NB4 (cell line): Measurements from ENCODE around the gene CD70.

Source experiments
- CTCF ChIP-seq: IDR thresholded peaks from one replicate; pipeline ENCODE4 v1.5.1; 2012; ENCODE audit warnings: low read depth, low read length
- POLR2A ChIP-seq: IDR thresholded peaks from 2 replicates; pipeline ENCODE4 v1.6.1; 2011; ENCODE audit warnings: mild to moderate bottlenecking; ENCODE audit not compliant: insufficient read length; ENCODE audit errors: extremely low read depth
- TF ChIP-seq, protein P1 (sequence below): IDR thresholded peaks from 2 replicates; pipeline ENCODE4 v1.6.1; 2011; ENCODE audit warnings: low read depth, low read length

DNA sequence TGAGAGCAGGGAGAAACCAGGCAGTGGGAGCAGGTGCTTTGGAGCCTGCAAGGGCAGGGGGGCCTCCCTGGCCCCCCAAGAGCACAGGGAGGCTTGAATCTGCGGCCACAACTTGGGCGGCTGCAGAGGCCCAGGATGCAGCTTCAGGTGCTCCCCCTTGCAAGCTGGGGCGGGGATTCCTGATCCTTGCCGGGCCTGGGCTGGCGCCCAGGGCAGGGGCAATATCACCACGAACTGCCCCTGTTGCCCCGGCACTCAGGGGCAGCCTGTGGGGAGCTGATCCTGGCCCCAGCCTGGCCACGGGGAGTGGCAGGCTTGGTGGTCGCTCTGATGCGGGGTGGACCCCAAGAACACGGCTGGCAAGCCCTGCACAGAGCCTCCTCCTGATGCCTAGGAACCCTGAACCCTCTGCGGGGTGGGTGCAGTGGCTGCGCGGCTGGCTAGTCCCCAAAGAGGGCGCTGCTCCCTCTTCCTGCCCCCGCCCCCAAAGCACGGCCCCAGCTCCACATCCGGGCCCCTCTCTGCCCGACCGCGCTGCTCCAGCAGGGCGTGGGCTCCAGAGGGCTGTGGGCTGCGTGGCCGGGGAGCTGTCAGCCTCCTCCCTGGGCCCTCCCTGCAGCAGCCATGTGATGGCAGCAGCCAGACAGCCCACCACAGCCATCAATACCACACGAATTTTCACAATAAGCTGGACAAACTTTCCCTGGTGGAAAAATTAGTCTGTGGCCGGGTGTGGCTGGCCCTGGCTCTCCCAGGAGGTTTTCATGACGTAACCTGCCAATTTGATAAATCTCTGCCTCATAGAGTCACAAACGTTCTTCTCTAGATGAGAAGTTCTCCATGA is 39.1 kb downstream of the CD70 start:
- TF ChIP-seq POLR2A (no peak), CTCF (peak; percentile 5)
- TF ChIP-seq, protein P1, sequence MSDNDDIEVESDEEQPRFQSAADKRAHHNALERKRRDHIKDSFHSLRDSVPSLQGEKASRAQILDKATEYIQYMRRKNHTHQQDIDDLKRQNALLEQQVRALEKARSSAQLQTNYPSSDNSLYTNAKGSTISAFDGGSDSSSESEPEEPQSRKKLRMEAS: no peak
